Vagina (tissue), 2 donors: ENCODE data around the gene DRAM1.

Experiments used
- CTCF ChIP-seq, 3 experiments: fragments of 450-650 bp in 2 of 3; fragments of 200-600 bp in 1 of 3; sonication (generic) in 1 of 3; IDR thresholded peaks; one replicate each; pipeline ENCODE4 v1.5.1; 2017 to 2019; ENCODE audit warnings: antibody characterized with exemption in 3 of 3, mild to moderate bottlenecking in 2 of 3, moderate library complexity in 2 of 3
- POLR2A ChIP-seq, 2 donors: fragments of 450-650 bp; IDR thresholded peaks; one replicate each; pipeline ENCODE4 v1.6.1; 2017; ENCODE audit warnings: antibody characterized with exemption in 2 of 2, mild to moderate bottlenecking in 2 of 2, moderate library complexity in 2 of 2
- POLR2AphosphoS5 ChIP-seq, 2 donors: sonication (generic); formaldehyde crosslinking; IDR thresholded peaks; one replicate each; pipeline ENCODE4 v1.9.0; 2017; ENCODE audit warnings: antibody characterized with exemption in 2 of 2, mild to moderate bottlenecking in 2 of 2, low read depth in 1 of 2; ENCODE audit not compliant: insufficient read depth in 1 of 2

- TF ChIP-seq POLR2AphosphoS5 (IDR thresholded peaks at IDR 0.05; ENCODE audit: insufficient read depth in 1 of 2, low read depth in 1 of 2), result no peak
- no peak for TF ChIP-seq POLR2A (IDR thresholded peaks at IDR 0.05)
- no peak for TF ChIP-seq CTCF (IDR thresholded peaks at IDR 0.05)
Observed at GRCh38 chr12:101880769-101881168, 3.4 kb downstream of the DRAM1 start.
